ENCODE results near the gene CENPU.
"Not testable (repeated sequence)": the region's sequence is repeated elsewhere in the genome, so short reads cannot be mapped to it uniquely, and the experiment has no call there.

Gene CENPU

DNA sequence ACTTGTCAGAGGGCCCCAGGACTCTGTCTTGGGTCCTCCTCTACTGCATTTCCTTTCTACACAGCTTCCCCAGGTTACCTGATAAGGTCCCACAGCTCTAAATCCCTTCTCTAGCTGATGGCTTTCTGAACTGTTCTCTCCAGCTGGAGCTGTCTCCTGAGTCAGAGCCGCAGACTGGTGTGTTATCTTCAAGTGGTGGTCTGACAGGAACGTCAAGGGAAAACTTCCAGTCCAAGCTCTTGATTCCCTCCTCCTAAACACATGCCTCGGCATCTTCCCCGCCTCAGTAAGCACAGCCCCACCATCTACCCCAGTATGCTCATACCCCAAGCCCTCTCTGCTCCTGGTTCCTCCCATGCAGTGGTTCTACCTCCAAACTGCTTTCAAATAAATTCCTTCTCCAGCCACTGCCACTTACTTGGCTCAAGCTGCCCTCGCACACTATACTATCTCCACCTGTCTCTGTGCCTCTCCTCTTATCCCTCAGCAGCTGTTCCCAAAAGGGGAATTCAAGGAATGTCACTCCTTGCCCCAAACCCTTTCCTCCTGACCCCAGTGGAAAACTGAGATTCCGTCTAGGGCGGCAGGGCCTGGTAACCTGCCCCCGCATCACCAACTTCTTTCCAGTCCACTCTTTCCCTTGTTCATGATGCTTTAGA, 17.2 kb upstream of the CENPU start:
- DNase-seq, result no peak

DNA sequence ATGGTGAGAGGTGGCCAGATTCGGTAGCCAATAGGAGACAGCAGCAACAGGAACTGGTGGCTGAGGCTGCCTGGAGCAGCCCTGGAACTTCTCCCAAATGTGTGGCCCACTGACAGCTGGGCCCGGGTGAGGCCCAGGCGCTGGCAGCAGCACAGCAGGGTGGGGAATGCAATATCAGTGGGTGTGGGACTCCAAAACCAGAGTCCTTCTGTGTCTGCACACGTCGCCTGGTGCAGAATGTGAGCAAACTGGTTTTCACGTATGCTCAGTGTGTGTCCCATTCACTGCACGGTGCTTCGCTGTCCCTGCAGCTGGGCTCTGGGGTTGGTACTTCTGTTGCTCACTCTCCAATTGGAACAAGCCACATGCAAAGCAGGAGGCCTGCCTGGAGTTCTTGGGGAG, 14.4 kb upstream of the CENPU start:
- DNase-seq, result no peak

DNA sequence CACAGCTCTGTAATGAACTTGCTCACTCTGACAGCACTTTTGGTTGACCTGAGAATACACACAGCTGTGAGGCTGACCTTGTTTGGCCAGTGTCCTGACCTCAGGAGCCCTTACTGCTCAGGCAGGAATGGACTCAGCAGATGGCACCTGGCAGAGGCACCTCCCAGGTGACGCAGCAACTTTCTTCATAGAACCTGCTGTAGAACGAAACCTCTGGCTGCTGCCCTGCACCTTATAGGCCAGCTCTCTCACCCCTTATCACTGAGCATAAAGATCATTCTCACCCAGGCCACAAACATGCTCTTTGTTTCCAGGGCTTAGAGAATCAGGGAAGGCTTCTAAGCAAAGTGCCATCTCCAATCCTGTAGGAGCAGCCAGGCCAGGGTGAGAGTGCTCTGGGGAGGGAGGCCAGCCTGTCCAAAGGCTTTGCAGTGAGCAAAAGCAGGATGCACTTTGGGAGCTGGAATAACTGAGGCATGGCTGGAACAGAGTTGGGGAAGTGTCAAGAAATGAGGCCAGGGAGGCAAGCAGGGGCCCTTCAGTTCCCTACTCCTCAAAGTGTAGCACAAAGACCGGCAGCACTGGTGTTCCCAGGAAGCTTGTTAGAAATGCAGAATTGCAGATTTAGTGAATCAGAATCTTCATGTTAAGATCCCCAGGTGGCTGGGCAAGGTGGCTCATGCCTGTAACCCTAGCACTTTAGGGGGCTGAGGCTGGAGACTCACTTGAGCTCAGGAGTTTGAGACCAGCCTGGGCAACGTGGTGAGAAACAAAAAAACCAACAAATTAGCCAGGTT, 13.3 kb upstream of the CENPU start:
- no peak for DNase-seq

DNA sequence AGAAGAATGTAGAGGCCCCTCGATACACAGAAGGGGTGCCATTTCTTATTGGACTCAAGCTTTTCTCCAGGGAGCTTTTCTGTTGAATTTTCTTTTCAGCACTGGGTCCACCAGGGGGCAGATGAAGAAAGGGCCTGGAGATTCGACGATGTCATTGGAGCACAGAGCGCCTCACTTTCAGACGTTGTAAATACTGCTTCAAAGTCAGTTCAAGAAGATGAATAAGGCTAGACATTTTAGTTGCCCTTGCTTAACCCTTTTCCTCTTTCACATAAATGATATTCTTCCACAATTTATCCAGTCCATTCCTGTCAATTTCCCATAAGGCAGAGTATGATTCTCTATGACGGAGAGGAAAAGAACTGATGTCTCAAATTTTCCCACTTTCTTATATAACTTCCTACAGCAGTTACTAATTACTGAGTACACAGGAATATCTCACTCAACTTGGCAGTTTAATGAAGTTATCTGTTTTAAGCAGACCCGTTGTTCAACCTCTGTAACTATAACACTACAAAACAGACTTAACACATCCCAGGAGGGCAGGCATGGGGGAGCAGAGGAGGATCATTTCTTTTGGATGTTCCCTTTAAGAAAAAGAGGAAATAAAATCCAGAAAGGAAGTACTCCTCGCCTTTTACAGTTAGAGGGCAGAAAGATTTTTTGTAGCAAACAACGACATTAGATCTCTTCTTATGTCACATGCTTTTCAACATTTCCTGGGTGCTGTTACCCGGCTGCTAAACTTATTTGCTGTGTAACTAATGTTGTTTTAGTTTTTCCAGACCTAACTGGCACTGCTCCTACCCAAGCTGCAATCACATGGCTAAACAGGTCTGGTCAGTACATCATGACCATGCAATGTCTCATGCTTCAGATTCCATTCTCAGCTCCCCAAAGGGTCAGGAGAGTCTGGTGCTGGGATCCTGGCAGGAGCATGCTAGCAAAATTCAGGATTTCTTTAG, 12.2 kb upstream of the CENPU start:
- no peak for DNase-seq

DNA sequence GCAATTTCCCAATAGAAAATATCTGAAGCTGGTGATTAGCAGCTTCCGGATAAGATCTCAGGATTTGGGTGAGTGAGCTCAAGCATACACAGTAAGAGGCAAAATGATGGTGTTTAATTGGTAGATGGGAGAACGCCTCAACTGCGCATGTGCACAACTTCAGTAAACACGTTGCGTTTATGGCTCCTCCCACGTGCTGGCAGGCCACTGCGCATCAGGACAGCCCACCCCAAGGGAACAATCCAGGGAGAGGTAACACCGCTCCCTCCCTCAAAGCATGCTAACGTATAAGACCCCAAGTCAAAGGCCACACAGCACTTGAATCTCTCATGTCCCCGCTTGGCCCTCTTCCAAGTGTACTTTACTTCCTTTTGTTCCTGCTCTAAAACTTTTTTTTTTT, 10.3 kb upstream of the CENPU start:
- no peak for DNase-seq

DNA sequence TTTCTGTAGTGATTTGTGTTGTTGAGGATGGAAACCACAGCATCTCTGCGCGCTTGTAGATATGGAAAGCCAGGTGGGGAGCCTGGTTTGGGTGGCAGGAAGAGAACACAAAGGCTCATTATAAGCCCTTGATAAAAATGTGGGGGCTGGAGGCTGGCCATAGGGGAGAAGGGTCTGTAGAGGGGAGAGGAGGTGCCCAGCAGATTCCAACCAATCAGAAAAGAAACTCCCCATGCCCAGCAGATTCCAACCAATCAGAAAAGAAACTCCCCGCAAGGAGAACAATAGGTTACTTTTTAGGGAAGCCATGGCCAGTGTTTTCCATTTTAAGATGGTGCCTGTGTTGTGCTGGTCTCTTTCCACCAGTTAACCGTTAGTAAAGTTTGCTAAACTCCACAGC, 9.8 kb upstream of the CENPU start:
- DNase-seq, result no peak

DNA sequence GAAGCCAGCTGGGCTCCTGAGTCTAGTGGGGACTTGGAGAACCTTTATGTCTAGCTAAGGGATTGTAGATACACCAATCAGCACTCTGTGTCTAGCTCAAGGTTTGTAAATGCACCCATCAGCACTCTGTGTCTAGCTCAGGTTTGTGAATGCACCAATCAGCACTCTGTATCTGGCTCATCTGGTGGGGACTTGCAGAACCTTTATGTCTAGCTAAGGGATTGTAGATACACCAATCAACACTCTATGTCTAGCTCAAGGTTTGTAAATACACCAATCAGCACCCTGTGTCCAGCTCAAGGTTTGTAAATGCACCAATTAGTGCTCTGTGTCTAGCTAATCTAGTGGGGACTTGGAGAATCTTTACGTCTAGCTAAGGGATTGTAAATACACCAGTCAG, 7.8 kb upstream of the CENPU start:
- not testable (repeated sequence) for DNase-seq

DNA sequence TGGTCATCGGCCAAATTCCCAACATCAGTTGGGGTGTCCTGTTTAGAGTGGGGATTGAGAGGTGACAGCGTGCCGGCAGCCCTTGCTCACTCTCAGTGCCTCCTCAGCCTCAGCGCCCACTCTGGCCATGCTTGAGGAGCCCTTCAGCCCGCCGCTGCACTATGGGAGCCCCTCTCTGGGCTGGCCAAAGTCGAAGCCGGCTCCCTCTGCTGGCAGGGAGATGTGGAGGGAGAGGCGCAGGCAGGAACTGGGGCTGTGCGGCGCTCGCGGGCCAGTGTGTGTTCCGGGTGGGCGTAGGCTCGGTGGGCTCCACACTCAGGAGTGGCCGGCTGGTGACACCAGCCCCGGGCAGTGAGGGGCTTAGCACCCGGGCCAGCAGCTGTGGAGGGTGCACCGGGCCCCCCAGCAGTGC, 7.1 kb upstream of the CENPU start:
- DNase-seq, result no peak

DNA sequence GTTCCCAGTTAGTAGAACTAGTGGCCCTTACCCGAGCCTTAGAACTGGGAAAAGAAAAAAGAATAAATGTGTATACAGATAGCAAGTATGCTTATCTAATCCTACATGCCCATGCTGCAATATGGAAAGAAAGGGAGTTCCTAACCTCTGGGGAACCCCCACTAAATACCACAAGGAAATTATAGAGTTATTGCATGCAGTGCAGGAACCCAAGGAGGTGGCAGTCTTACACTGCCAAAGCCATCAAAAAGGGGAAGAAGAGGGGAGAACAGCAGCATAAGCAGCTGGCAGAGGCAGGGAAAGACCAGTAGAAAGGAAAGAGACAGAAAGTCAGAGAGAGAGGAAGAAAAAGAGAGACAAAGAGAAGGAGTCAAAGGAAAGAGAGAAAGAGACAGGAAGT, 5.7 kb upstream of the CENPU start:
- not testable (repeated sequence) for DNase-seq

DNA sequence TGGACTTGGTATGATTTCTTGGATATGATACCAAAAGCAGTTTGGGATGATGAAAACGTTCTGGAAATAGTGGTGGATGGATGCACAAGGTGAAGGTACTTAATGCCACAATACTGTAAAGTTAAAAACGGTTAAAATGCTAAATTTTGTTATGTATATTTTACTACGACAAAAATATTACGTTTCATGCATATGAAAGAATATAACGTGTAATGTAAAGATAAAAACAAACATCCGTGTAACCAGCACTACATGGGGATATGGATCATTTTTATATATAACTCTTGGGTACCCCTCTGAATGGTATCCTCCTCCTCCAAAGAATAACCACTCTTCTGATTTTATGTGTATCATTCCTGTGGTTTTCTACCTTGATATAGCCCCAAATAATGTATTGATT, 862 bp upstream of the CENPU start:
- DNase-seq, result no peak

DNA sequence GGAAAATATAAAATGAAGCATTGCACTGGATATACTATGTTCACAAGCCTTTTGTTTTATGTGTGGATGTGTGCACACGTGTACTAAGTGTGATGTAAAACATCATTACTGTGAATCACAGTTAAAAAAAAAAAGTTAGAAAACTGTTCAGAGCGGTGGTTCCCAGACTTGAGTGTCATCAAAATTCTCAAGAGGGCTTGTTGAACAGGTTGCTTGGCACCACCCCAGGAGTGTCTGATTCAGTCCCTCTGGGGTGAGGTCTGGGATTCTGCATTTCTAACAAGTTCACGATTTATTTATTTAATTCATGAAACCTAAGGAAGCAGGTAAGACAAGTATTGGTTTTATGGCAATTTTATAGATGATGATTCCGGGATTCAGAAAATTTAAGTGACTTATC, 1.8 kb downstream of the CENPU start:
- DNase-seq, result no peak

DNA sequence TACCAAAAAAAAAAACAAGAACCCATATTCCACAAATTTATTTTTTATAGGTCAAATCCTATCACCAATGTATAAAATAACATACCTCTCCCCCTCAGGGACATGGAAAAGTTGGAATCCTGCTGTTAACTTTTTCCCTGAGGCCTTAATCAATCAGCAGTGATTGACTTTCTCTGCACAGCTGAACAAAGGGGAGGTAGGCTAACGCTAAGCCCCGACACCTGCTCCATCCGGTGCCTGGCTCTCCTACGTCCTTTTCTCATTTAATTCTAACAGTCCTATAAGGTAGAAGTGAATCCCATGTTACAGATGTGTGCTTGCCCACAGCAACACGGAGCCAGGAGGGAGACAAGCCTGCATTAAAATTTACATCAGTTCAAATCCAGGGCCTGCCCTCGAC, 2.8 kb downstream of the CENPU start:
- DNase-seq, result no peak

DNA sequence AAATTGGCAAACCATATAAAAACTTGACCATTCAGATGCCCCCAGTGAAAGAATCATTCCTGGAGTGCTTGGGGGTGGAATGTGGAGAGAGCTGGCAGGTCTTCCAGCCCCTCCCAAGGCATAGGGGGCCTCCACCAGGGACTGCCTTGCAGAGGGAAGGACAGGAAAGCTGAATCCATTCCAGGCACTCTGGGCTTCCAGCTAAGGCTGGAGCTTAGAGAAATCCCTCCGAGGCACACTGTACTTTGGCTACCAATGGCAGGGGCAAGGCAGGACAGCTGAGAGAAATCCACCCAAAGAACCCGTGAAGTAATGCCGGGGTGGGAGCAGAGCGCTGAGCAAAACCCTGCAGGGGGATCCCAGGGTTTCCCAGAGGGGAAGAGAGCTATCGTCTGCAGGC, 4.0 kb downstream of the CENPU start:
- DNase-seq, result no peak

DNA sequence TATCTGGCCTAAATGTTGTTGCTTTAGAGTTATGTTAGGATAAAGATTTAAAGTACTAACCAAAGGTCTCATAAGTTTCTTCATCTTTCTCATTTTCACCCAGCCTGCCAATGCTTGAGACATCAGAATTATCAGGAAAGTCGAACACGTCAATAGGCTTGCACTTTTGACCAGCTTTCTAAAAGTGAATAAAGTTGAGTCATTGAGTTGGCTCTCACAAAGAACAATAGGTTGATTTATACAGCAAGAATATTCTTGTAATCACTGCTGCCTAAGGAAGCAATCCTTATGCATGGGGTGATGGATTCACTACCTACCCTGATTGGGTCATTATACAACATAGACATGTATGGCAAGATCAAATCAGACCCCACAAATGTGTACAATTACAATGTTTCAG, 5.0 kb downstream of the CENPU start:
- no peak for DNase-seq

DNA sequence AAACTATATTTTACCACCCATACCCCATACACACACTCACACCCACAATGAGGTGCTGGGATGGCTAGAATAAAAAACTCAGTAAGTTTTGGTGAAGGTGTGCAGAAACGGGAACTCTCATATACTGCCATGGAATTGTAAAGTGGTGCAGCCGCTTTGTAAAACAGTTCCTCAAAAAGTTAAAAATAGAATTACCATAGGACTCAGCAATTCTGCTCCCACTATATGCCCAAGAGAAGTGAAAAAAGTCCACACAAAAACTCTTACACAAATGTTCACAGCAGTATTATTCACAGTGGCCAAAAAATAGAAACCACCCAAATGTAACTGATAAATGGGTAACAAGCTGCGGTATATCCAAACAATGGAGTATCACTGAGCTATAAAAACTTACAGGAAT, 6.5 kb downstream of the CENPU start:
- DNase-seq, result no peak

DNA sequence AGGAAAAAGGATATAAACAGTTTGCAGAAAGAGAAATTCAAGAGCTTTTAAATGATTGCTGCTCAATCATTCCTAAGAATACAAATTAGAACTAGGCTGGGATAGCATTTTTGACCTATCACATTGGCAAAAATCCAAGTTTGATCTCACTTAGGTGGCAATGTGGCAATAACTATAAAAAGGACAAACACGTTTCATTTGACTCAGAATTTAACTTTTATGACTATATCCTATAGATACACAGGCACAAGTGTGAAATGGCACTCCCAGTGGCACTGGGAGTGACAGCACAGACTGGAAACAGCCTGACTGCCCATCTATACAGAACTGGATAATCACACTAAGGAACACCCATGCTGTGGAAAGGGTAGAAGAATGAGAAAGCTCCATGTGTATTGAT, 11.1 kb downstream of the CENPU start:
- DNase-seq, result no peak

DNA sequence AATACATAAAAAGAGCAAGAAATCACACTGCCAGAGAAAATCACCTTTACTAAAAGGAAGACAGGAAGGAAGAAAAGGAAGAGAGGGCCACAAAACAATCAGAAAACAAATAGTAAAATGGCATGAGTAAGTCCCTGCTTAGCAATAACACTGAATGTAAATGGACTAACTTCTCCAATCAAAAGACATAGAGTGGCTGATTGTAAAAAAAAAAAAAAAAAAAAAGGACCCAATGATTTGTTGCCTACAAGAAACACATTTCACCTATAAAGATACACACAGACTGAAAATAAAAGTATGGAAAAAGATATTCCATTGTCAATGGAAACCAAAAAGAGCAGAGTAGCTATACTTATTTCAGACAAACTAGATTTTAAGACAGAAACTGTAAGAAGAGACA, 12.6 kb downstream of the CENPU start:
- DNase-seq, result no peak

DNA sequence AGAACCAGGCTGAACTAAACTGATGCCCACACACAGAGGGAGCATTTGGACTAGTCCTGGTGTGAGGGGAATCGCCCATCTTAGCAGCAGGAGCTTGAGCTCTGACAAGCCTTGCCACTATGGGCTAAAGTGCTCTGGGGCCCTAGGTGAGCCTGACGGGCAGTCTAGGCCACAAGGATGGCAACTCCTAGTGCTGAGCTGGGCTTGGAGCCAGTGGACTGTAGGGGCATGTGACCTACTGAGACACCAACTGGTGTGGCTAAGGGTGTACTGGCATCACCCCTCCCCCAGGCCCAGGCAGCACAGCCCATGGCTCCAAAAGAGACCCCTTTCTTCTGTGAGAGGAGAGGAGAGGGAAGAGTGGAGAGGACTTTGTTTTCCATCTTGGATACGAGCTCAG, 14.5 kb downstream of the CENPU start:
- DNase-seq, result no peak

DNA sequence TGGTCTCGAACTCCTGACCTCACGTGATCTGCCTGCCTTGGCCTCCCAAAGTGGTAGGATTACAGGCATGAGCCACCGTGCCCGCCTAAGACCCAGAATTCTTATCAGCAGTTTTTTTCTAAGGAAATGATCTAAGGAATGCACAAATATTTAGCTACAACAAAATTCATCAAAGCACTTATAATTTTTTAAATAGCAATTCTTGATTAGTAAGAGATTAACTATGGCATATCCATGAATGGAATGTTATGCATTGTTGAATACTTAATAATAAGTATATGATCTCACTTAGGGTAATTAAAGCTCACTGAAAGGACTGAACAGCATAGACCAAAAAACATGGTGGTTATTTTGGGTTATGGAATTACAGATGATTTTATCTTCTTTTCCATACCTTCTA, 18.4 kb downstream of the CENPU start:
- DNase-seq, result no peak

DNA sequence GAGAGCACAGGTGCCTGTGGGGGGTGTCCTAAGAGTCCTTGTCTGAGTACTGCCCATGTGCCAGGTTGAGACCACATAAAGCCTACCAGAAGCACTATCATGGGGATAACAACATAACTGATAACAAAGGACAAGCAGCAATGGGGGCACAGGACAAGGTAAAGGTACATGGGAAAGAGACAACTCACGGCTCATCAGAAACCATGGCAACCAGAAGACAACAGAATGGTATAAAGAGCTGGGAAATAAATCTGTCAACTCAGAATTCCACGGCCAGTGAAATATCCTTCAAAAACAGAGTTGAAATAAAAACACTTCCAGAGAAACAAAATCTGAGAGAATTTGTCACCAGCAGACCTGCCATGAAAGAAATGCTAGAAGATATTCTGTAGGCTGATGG, 20.0 kb downstream of the CENPU start:
- DNase-seq, result no peak

DNA sequence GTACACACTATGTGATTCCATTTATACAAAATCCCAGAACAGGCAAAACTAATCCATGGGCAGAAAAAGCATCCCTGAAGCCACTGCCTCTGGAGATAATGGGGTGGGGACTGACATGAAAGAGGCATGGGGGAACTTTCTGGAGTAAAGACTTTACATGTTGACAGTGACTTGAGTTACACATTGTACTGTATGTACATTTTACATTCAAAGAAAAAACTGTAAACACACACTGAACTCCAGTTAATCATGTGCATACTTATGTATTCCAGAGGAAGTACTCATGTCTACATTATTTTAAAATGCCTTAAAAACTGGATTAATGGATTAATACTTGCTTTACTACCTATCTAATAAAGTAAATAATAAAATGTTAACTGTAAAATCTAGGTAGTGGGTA, 21.6 kb downstream of the CENPU start:
- DNase-seq, result no peak

DNA sequence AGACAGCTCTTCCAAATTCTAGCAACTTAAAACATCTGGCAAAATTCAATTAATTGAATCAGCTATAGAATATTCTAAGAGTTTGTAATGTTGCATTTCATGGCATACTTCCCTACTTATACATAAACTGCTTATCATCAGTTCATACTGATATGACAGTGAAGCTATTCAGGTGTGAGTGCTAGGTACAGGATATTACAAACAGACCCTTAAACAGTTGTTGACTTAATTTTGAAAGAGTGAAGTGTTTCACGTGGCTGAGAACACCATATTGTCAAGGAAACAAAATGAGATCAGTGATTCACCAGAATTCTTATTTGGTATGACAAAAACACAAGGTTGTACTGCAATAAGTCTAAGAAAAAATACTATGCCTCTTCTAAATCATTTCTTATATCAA, 27.4 kb downstream of the CENPU start:
- no peak for DNase-seq

DNA sequence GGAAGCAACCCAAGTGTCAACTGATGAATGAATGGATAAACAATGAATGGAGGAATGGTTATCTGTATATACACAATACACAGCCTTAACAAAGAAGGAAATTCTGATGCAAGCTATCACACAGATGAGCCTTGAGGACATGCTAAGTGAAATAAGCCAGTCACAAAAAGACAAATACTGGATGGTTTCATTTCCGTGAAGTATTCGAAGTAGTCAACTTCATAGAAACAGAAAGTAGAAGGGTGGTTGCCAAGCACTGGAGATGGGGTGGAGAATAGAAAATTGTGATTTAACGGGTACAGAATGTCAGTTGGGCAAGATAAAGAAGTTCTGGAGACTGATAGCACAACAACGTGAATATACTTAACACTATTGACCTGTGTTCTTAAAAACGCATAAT, 28.2 kb downstream of the CENPU start:
- DNase-seq, result no peak

DNA sequence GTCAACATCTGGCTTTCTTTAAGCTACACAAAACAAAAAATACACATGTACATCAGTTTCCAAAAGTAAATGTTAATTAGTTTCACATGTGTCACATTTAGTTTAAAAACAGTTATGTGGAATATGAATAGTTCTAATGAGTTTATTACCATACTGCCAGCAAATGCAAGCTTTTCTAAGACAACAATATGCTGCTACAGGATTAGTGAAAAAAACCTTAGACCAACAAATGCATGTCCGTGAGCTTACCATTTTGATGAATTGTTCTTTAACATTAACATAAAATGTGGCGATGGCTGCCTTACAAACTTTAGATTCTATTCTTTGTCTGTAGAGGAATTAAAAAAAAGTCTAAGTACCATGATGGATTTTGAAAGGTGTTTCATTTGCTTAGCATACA, 31.8 kb downstream of the CENPU start:
- DNase-seq, result no peak

Measured in GOT3 (cell line).